NCI-H1694 (cell line): ENCODE data around the gene ADAMTS16.

ENCODE experiments used
- DNase-seq: peaks from one replicate; lab custom pipeline; 2025; lab: John Stamatoyannopoulos, UW

Gene ADAMTS16

GRCh38 chr5:5315068-5315980 lies 175.2 kb downstream of the ADAMTS16 start:
- no peak for DNase-seq

- no peak for DNase-seq
Observed at GRCh38 chr5:5316334-5316733, 176.2 kb downstream of the ADAMTS16 start.

- no peak for DNase-seq
Observed at GRCh38 chr5:5317976-5318375, 177.8 kb downstream of the ADAMTS16 start.

- no peak for DNase-seq
Observed at GRCh38 chr5:5318426-5319190, 178.5 kb downstream of the ADAMTS16 start.

GRCh38 chr5:5320062-5320805 lies 180.1 kb downstream of the ADAMTS16 start:
- no peak for DNase-seq

- DNase-seq = no peak
Observed at GRCh38 chr5:5321137-5321536, 181.0 kb downstream of the ADAMTS16 start.

- no peak for DNase-seq
Observed at GRCh38 chr5:5323551-5323950, 183.4 kb downstream of the ADAMTS16 start.

GRCh38 chr5:5326115-5326758 lies 186.1 kb downstream of the ADAMTS16 start:
- no peak for DNase-seq

GRCh38 chr5:5327126-5327525 lies 187.0 kb downstream of the ADAMTS16 start:
- no peak for DNase-seq

- DNase-seq = no peak
Observed at GRCh38 chr5:5330728-5331452, 190.8 kb downstream of the ADAMTS16 start.

GRCh38 chr5:5331848-5332247 lies 191.7 kb downstream of the ADAMTS16 start:
- no peak for DNase-seq

- DNase-seq = no peak
Observed at GRCh38 chr5:5332287-5332686, 192.2 kb downstream of the ADAMTS16 start.

- no peak for DNase-seq
Observed at GRCh38 chr5:5335107-5335506, 195.0 kb downstream of the ADAMTS16 start.

- no peak for DNase-seq
Observed at GRCh38 chr5:5335700-5336264, 195.7 kb downstream of the ADAMTS16 start.

GRCh38 chr5:5339257-5339656 lies 199.1 kb downstream of the ADAMTS16 start:
- DNase-seq = no peak

- no peak for DNase-seq
Observed at GRCh38 chr5:5340206-5340729, 200.1 kb downstream of the ADAMTS16 start.

- DNase-seq = no peak
Observed at GRCh38 chr5:5341531-5342292, 201.6 kb downstream of the ADAMTS16 start.

GRCh38 chr5:5342784-5343183 lies 202.7 kb downstream of the ADAMTS16 start:
- no peak for DNase-seq

GRCh38 chr5:5343568-5343967 lies 203.4 kb downstream of the ADAMTS16 start:
- no peak for DNase-seq

GRCh38 chr5:5344051-5344571 lies 204.0 kb downstream of the ADAMTS16 start:
- no peak for DNase-seq
